Tibial nerve (tissue), 4 donors: ENCODE data around the gene THSD1. TPM values are rescaled to one million over a fixed set of nuclear protein-coding genes. Genes with fewer than 3 reads are reported as not detected.

ENCODE experiments used
- DNase-seq, 2 donors: peaks; one replicate each; pipeline ENCODE4 v3.0.0-alpha.2; 2019; ENCODE audit warnings: low spot score in 2 of 2
- H3K27ac ChIP-seq, 4 donors: fragments of 200-600 bp; sonication (generic) in 3 of 4; one replicate each; pipeline ENCODE4 v1.5.1; 2017 to 2019; ENCODE audit warnings: mild to moderate bottlenecking in 1 of 4
- H3K27me3 ChIP-seq, 2 donors: fragments of 200-600 bp; sonication (generic) in 1 of 2; one replicate each; pipeline versions ENCODE4 v1.5.1 to v1.6.0; 2017 to 2019
- H3K36me3 ChIP-seq, 3 donors: fragments of 200-600 bp; sonication (generic); one replicate each; pipeline ENCODE4 v1.5.1; 2018 to 2019
- H3K4me1 ChIP-seq, 4 donors: fragments of 200-600 bp; sonication (generic) in 3 of 4; one replicate each; pipeline ENCODE4 v1.5.1; 2017 to 2019
- H3K4me3 ChIP-seq, 4 donors: fragments of 200-600 bp; sonication (generic) in 3 of 4; one replicate each; pipeline ENCODE4 v1.5.1; 2017 to 2019; ENCODE audit warnings: mild to moderate bottlenecking in 1 of 4, moderate library complexity in 1 of 4
- H3K9me3 ChIP-seq, 4 donors: fragments of 200-600 bp; sonication (generic) in 3 of 4; one replicate each; pipeline ENCODE4 v1.5.1; 2017 to 2019
- CTCF ChIP-seq, 5 experiments: fragments of 200-600 bp in 3 of 5; fragments of 450-650 bp in 2 of 5; sonication (generic) in 3 of 5; IDR thresholded peaks; one replicate each; pipeline ENCODE4 v1.5.1; 2016 to 2019; ENCODE audit warnings: antibody characterized with exemption in 5 of 5, mild to moderate bottlenecking in 3 of 5, moderate library complexity in 2 of 5
- EP300 ChIP-seq, 2 donors: sonication (generic); formaldehyde crosslinking; IDR thresholded peaks; one replicate each; pipeline ENCODE4 v1.6.1; 2017; ENCODE audit warnings: antibody characterized with exemption in 2 of 2, mild to moderate bottlenecking in 1 of 2
- POLR2A ChIP-seq, 2 donors: fragments of 450-650 bp; IDR thresholded peaks; one replicate each; pipeline ENCODE4 v1.6.1; 2017; ENCODE audit warnings: antibody characterized with exemption in 2 of 2, mild to moderate bottlenecking in 2 of 2, moderate library complexity in 2 of 2
- WGBS, 2 donors: methylation state at CpG; one replicate each; pipeline ENCODE4 v1.1.5; 2018; 5-methylcytosine and 5-hydroxymethylcytosine counted together
- total RNA-seq, 4 donors: library from RNA; depleted of rRNA; stranded (reverse); fragments of >200 nt; gene quantifications; one replicate each; pipeline ENCODE4 v1.1.0, GENCODE V29; 2016

THSD1 gene
- total RNA-seq, 4 donors from 2014 or later = 6.1 to 10.5 (median 7.8) TPM

DNA sequence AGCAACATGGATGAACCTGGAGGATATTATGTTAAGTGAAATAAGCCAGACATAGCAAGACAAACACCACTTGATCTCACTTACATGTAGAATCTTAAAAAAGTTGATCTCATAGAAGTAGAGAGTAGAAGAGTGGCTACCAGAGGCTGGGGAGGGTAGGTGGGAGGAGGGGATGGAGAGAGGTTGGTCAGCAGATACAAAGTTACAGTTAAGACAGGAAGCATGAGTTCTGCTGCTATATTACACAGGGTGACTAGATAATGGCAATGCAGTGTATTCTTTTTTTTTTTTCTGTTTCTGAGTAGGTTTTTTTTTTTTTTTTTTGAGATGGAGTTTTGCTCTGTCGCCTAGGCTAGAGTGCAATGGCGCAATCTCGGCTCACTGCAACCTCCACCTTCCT, 15.2 kb upstream of the THSD1 start:
- Histone ChIP-seq H3K27me3 (no peaks in the 10 kb centered on the region), H3K4me1 (no peaks in the 10 kb centered on the region), H3K36me3 (peaks cover 0 to 88% (median 4%) of the 10 kb centered on the region in 3 donors), H3K9me3 (no peaks in the 10 kb centered on the region), H3K4me3 (no peak overlapping the region), H3K27ac (no peak overlapping the region)
- WGBS, 2 donors = 92 to 98% methylated on average over 3 of the region's 3 CpGs
- TF ChIP-seq CTCF (IDR thresholded peaks at IDR 0.05) = no peak
- no peak for TF ChIP-seq POLR2A (IDR thresholded peaks at IDR 0.05)
- DNase-seq = no peak

- no peak for TF ChIP-seq EP300 (IDR thresholded peaks at IDR 0.05)
- TF ChIP-seq CTCF (IDR thresholded peaks at IDR 0.05) = no peak
- DNase-seq = no peak
- Histone ChIP-seq H3K36me3 (peaks cover 0 to 93% (median 12%) of the 10 kb centered on the region in 3 donors), H3K9me3 (no peaks in the 10 kb centered on the region), H3K27me3 (no peaks in the 10 kb centered on the region), H3K4me1 (no peaks in the 10 kb centered on the region), H3K27ac (no peak overlapping the region), H3K4me3 (no peak overlapping the region)
- 25 to 56% methylated on average over 1 of the region's 1 CpG for WGBS, 2 donors
Observed at GRCh38 chr13:52419080-52419479, 13.1 kb upstream of the THSD1 start.

- Histone ChIP-seq H3K9me3 (no peaks in the 10 kb centered on the region), H3K4me3 (no peak overlapping the region), H3K36me3 (peaks cover 0 to 90% (median 10%) of the 10 kb centered on the region in 3 donors), H3K27me3 (no peaks in the 10 kb centered on the region), H3K27ac (no peak overlapping the region), H3K4me1 (no peaks in the 10 kb centered on the region)
- DNase-seq = no peak
- no peak for TF ChIP-seq CTCF (IDR thresholded peaks at IDR 0.05)
- WGBS, 2 donors = 37 to 43% methylated on average over 1 of the region's 1 CpG
Observed at GRCh38 chr13:52414963-52415362, 9.0 kb upstream of the THSD1 start.

DNA sequence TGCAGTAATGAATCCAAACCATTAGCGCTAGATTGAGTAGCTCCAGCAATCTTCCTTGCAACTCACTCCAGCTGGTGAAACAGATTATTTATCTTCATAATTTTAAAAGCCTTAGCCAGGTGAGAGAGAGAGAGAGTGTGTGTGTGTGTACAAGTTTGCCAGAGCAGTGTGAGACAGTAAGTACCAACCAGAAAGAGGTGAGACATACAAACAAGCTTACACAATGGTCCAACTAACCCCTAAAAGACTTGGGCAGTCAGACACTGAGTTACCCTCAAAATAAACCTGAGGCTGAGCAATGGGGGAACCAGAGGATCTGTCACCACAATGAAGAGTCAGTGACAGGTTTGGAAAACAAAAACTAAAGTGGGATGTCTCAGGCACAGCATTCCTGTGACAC, 8.1 kb upstream of the THSD1 start:
- WGBS, 2 donors = 98 to 100% methylated on average over 1 of the region's 1 CpG
- no peaks in the 10 kb centered on the region for H3K9me3 ChIP-seq
- H3K27ac ChIP-seq = no peak overlapping the region
- DNase-seq = no peak
- peaks cover 0 to 87% (median 8%) of the 10 kb centered on the region in 3 donors for H3K36me3 ChIP-seq
- no peak overlapping the region for H3K4me3 ChIP-seq
- TF ChIP-seq CTCF (IDR thresholded peaks at IDR 0.05) (no peak), EP300 (IDR thresholded peaks at IDR 0.05) (no peak)
- H3K27me3 ChIP-seq = no peaks in the 10 kb centered on the region
- no peaks in the 10 kb centered on the region for H3K4me1 ChIP-seq

GRCh38 chr13:52412128-52412527, 6.2 kb upstream of the THSD1 start:
- no peak for DNase-seq
- Histone ChIP-seq H3K27ac (no peak overlapping the region), H3K4me1 (no peaks in the 10 kb centered on the region), H3K4me3 (no peak overlapping the region), H3K27me3 (no peaks in the 10 kb centered on the region), H3K36me3 (peaks cover 0 to 81% (median 8%) of the 10 kb centered on the region in 3 donors), H3K9me3 (no peaks in the 10 kb centered on the region)
- TF ChIP-seq EP300 (IDR thresholded peaks at IDR 0.05) = no peak
- no peak for TF ChIP-seq POLR2A (IDR thresholded peaks at IDR 0.05)
- no peak for TF ChIP-seq CTCF (IDR thresholded peaks at IDR 0.05)
- 95 to 98% methylated on average over 1 of the region's 1 CpG for WGBS, 2 donors
